ENCODE measurements around the gene BSND. TPM values are rescaled to one million over a fixed set of nuclear protein-coding genes. Genes with fewer than 3 reads are reported as not detected.

The BSND gene
- total and polyA plus RNA-seq, 9 of the 15 experiments (the other 6 are each of a cell fraction or from before 2014, with no cell fraction given), result not detected

GRCh38 chr1:54950006-54950368, 48.7 kb upstream of the BSND start:
- Histone ChIP-seq H3K4me2 (ENCODE audit: insufficient read depth, low read length) (peak overlapping the region; percentile 59; the same call in 1 of the 2 replicates), H3K27ac (ENCODE audit: extremely low read depth, low read depth, low read length) (no peak overlapping the region), H3K9ac (ENCODE audit: insufficient read depth in 1 of 2, low read depth in 2 of 2, low read length in 2 of 2) (peak overlapping the region in 1 of 2 experiments; percentile 80; a peak in 1 of 4 replicates), H3K27me3 (ENCODE audit: control insufficient read depth in 2 of 2, insufficient read depth in 2 of 2, low read length in 2 of 2) (peaks cover 0 to 18% of the 10 kb centered on the region in 2 experiments; a peak in 4 of 5 replicates), H2AFZ (ENCODE audit: low read depth, low read length) (peak overlapping the region; percentile 98), H3K4me1 (replicated peaks in 1 of 2; ENCODE audit: control insufficient read depth in 2 of 2, insufficient read depth in 2 of 2, low read length in 2 of 2) (peaks cover 4 to 7% of the 10 kb centered on the region in 2 experiments; a peak in 4 of 5 replicates), H4K20me1 (replicated peaks; ENCODE audit: control insufficient read depth, insufficient read depth, low read length) (no peaks in the 10 kb centered on the region), H3K9me3 (replicated peaks; ENCODE audit: control insufficient read depth, insufficient read depth, low read depth, low read length) (no peaks in the 10 kb centered on the region; the same call in 1 of the 2 replicates), H3K79me2 (ENCODE audit: control insufficient read depth, insufficient read depth, low read length) (no peaks in the 10 kb centered on the region), H3K36me3 (ENCODE audit: control insufficient read depth, insufficient read depth, low read length) (no peaks in the 10 kb centered on the region), H3K4me3 (no peak overlapping the region), H3K9me1 (ENCODE audit: control insufficient read depth, insufficient read depth, low read length) (no peaks in the 10 kb centered on the region)
- ChIA-PET POLR2A (interaction anchor here (0.9 to 1.3 kb wide), 5 partner anchors 10 to 95 kb away, joined by 3 to 4 read pairs (median 3); no protein-coding TSS in a partner anchor), CTCF (ENCODE audit: low intra/inter-chr PET ratio) (interaction anchor here (0.7 to 1.7 kb wide), 4 partner anchors 46 to 328 kb away, joined by 4 to 25 read pairs (median 6); no protein-coding TSS in a partner anchor)
- FAIRE-seq (no peak), DNase-seq (ENCODE audit: extremely low read depth in 1 of 4, low spot score in 3 of 4) (no peak), ATAC-seq (no peak)
- intact Hi-C loops (cut with micrococcal nuclease) (loop anchor here (1.0 to 10.0 kb wide), 4 partner anchors 46 to 385 kb away; no protein-coding TSS in a partner anchor), in situ Hi-C loops (cut with MboI) (loop anchor here (5.0 kb wide), 1 partner anchor 42 kb away; no protein-coding TSS in a partner anchor)
- 30% methylated on average over 5 of the region's 6 CpGs for WGBS (ENCODE audit: insufficient coverage, low coverage, missing lambda C conversion rate)
- BruUV-seq (replicated peaks), result no TSS peak
- no peak for TF ChIP-seq E4F1 (CRISPR knock-in tag; IDR thresholded peaks at IDR 0.05; ENCODE audit: borderline replicate concordance)
- TF ChIP-seq CREB3L1 (IDR thresholded peaks at IDR 0.05; ENCODE audit: borderline replicate concordance, low read depth), result no peak
- 0 out of 2 replicates have a peak, but pooled peaks have one; percentile 43 for TF ChIP-seq ZNF740 (CRISPR knock-in tag; IDR thresholded peaks at IDR 0.05)
- no peak for TF ChIP-seq ZNF740 (tag; IDR thresholded peaks at IDR 0.05)
